Measurements from ENCODE around the gene PTGES3. TPM values are rescaled to one million over a fixed set of nuclear protein-coding genes. Genes with fewer than 3 reads are reported as not detected.

Gene PTGES3
- total RNA-seq, 1 experiment from 2014 or later: 435 TPM

GRCh38 chr12:56721721-56722120 lies 33.6 kb upstream of the PTGES3 start:
- H2BK120ac ChIP-seq (ENCODE audit: low read depth, low read length, poor library complexity, severe bottlenecking): no peak overlapping the region
- H3K14ac ChIP-seq (ENCODE audit: insufficient read depth, low read length): no peak overlapping the region
- Mint-ChIP-seq H3K4me3 (peak overlapping the region; percentile 99 to 100; a peak in 3 of 5 replicates), H3K27ac (no peak overlapping the region; a peak in 1 of 7 replicates), H3K4me1 (peaks cover 62 to 68% of the 10 kb centered on the region in 2 experiments), H3K36me3 (ENCODE audit: insufficient read depth in 1 of 3, low read depth in 3 of 3) (peaks cover 61 to 71% (median 71%) of the 10 kb centered on the region in 3 experiments), H3K27me3 (ENCODE audit: low read depth) (no peaks in the 10 kb centered on the region), H3K9me3 (no peaks in the 10 kb centered on the region)
- no peak overlapping the region for H4K8ac ChIP-seq (replicated peaks; ENCODE audit: insufficient read length, low read depth, low read length)
- H3K27me3 ChIP-seq (ENCODE audit: insufficient read depth, low read length): no peaks in the 10 kb centered on the region
- no peaks in the 10 kb centered on the region for H3K9me3 ChIP-seq (ENCODE audit: control insufficient read depth, low read depth, low read length)
- H3K27ac ChIP-seq (ENCODE audit: insufficient read length, low read depth, low read length): no peak overlapping the region
- no peak overlapping the region for H2BK5ac ChIP-seq (ENCODE audit: insufficient read length, low read length)
- no peak overlapping the region for H3K18ac ChIP-seq (ENCODE audit: insufficient read length, low read depth, low read length)
- DNase-seq: no peak
- H4K91ac ChIP-seq (ENCODE audit: insufficient read length, low read depth, low read length): no peak overlapping the region
- peaks cover 10% of the 10 kb centered on the region for H3K4me1 ChIP-seq (ENCODE audit: insufficient read depth, low read length)
- peaks cover 52% of the 10 kb centered on the region; the same call in 1 of the 2 replicates for H3K79me2 ChIP-seq (ENCODE audit: insufficient read depth, low read length)
- no peak for TF ChIP-seq CTCF (conservative IDR thresholded peaks at IDR 0.05)
- WGBS (ENCODE audit: extremely low coverage, insufficient read length, low lambda C conversion rate): no CpG with 5 or more reads among the region's 2 CpGs
- no peak overlapping the region for H2BK20ac ChIP-seq (ENCODE audit: low read depth, low read length, poor library complexity, severe bottlenecking)
- H3K23me2 ChIP-seq (ENCODE audit: insufficient read length, low read depth, low read length, poor library complexity, severe bottlenecking): peaks cover 10% of the 10 kb centered on the region
- H3K23ac ChIP-seq (ENCODE audit: insufficient read length, low read depth, low read length): no peak overlapping the region
- no peak overlapping the region for H3K4ac ChIP-seq (ENCODE audit: low read depth, low read length)
- no peak overlapping the region for H3K9ac ChIP-seq (ENCODE audit: extremely low read depth, insufficient read length, low read length)
- peaks cover 11% of the 10 kb centered on the region for H3K79me1 ChIP-seq (ENCODE audit: insufficient read depth, low read depth, low read length, poor library complexity, severe bottlenecking)
- H2AK5ac ChIP-seq (ENCODE audit: insufficient read length, low read length): no peak overlapping the region
- H3T11ph ChIP-seq (ENCODE audit: low read length): no peak overlapping the region
- no peak overlapping the region for H3K56ac ChIP-seq (ENCODE audit: insufficient read length, low read depth, low read length)
- no peak overlapping the region for H2BK15ac ChIP-seq (ENCODE audit: low read depth, low read length)
- no peak overlapping the region for H2BK12ac ChIP-seq (ENCODE audit: insufficient read length, low read depth, low read length)
- H3K4me2 ChIP-seq (ENCODE audit: insufficient read depth, insufficient read length, low read length): peak overlapping the region; percentile 32
- H4K5ac ChIP-seq (ENCODE audit: insufficient read length, low read depth, low read length): no peak overlapping the region
- H4K20me1 ChIP-seq (ENCODE audit: control insufficient read depth, insufficient read depth, insufficient read length): no peaks in the 10 kb centered on the region
- H2AFZ ChIP-seq (ENCODE audit: low read length): no peak overlapping the region

Measured in H9 (cell line).